NCI-H1092 treated with DMSO at 0.1 percent for 48 hours (cell line): ENCODE results near the gene MCM3AP.
"Not testable (repeated sequence)": the region's sequence is repeated elsewhere in the genome, so short reads cannot be mapped to it uniquely, and the experiment has no call there.

Experiments used
- DNase-seq: peaks from one replicate; lab custom pipeline; 2025; lab: John Stamatoyannopoulos, UW

The MCM3AP gene

GRCh38 chr21:46205166-46205565 lies 80.2 kb downstream of the MCM3AP start:
- DNase-seq, result no peak

DNA sequence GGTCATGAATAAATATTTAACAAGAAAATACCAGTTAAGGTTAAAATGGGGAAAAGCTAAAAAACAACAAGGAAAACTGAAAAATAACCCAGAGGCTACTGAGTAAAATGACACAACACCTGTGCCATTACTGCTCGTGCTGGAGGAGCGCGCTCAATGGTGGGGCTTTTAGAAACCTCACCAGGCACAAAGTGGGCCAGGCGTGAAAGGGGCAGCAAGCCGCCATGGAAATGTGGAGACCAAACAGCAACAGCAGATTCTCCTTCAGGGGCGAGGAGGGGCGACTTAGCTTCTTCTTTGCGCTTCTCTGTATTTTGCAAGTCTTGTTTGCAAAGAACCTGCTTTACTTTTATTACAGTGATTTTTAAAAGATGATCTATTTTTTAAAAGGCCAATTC lies 82.2 kb downstream of the MCM3AP start:
- no peak for DNase-seq

DNA sequence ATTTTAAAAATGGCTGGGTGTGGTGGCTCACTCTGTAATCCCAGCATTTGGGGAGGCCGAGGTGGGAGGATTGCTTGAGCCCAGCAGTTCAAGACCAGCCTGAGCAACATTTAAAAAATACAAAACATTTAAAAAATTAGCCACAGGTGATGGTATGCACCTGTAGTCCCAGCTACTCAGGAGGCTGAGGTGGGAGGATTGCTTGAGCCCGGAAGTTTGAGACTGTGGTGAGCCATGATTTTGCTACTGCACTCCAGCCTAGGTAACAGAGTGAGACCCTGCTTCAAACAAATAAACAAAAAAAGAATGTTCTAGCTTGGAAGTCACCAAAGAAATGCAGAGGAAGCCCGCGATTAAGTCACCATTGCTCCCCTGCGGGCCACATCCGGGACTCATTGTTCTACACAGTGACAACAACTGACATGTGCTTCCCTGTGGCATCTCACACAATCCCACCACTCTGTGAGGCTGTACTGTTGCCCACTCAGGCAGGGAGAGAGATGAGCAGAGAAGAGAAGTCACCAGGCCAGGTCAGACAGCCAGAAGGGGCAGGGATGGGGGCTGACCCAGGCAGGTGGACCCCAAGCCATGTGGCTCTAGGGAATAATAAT lies 82.7 kb downstream of the MCM3AP start:
- DNase-seq, result no peak

DNA sequence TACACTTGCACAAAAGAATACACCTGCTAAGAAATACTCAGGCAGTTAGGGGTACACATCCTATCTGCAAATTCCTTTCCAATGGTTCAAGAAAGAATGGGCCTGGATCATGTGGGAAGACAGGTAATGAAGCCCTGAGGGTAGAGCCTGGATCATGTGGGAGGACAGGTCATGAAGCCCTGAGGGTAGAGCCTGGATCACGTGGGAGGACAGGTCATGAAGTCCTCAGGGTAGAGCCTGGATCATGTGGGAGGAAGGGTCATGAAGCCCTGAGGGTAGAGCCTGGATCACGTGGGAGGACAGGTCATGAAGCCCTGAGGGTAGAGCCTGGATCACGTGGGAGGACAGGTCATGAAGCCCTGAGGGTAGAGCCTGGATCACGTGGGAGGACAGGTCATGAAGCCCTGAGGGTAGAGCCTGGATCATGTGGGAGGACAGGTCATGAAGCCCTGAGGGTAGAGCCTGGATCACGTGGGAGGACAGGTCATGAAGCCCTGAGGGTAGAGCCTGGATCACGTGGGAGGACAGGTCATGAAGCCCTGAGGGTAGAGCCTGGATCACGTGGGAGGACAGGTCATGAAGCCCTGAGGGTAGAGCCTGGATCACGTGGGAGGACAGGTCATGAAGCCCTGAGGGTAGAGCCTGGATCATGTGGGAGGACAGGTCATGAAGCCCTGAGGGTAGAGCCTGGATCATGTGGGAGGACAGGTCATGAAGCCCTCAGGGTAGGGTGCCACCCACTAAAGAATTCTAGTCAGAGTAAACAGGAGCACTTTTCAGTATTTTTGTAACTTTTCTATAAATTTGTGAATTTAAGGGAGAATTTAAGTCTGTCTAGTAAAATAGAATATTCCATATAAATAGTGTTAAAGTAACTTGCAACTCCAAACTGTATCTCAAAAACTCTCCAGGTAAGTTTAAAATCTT lies 84.3 kb downstream of the MCM3AP start:
- DNase-seq, result not testable (repeated sequence)

DNA sequence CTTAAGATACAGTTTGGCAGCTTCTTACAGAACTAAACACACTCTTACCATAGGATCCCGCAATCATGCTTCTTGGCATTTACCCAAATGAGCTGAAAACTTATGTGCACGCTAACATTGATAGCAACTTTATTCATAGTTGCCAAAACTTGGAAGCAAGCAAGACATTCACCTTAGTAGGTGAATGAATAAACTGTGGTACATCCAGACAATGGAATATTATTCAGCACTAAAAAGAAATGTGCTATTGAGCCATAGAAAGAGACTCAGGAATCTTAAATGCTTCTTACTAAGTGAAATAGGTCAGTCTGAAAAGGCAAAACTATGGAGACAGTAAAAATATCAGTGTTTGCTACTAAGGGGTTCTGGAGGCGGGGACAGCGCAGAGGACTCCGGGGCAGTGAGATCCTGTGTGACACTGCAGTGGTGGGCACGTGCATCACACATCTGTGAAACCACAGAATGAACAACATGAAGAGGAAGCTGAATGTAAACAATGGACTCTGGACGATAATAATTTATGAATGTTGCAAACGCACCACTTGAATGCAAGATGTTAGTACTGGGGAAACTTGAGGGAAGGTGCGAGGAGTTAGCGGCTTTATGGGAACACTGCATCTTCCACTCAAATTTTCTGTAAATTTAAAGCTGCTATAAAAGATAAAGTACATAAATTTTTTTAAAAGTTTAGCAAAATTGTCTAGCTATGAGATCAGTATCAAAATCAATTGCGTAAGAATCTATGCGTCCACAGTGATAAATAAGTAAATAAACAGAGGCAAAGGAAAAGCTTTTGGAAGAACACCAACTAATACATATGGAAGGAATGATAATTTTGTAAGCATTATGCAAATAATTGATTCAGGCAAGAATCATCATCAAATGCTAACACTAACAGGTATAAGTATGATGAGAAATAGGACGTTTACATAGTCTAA lies 85.7 kb downstream of the MCM3AP start:
- no peak for DNase-seq

GRCh38 chr21:46196733-46197132 lies 88.7 kb downstream of the MCM3AP start:
- no peak for DNase-seq

GRCh38 chr21:46195595-46196195 lies 89.7 kb downstream of the MCM3AP start:
- DNase-seq, result no peak

- no peak for DNase-seq
Observed at GRCh38 chr21:46194374-46195334, 90.8 kb downstream of the MCM3AP start.

DNA sequence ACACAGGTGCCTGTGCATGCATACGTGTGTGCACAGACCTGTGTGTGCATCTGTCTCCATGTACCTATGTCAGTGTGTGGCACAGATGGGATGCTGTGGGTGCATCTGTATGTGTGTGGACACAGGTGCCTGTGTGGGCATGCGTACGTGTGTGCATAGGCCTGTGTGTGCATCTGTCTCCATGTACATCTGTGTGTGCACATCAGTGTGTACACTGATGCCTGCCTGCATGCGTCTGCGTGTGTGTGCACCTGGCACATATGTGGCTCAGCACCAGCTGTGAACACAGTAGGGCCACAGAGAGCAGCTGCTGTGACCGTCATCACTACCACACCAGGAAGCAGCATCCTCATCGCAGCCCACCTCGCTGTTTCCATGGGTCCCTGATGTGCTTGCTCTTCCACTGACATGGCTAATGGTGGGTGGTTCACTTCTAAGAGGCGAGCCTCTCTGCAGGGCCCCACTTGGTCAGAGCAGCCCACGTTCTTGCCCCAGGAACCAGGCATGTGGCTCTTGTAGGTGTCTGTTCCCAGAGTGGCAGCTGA lies 91.5 kb downstream of the MCM3AP start:
- DNase-seq, result no peak

- DNase-seq, result no peak
Observed at GRCh38 chr21:46191686-46192575, 93.5 kb downstream of the MCM3AP start.

DNA sequence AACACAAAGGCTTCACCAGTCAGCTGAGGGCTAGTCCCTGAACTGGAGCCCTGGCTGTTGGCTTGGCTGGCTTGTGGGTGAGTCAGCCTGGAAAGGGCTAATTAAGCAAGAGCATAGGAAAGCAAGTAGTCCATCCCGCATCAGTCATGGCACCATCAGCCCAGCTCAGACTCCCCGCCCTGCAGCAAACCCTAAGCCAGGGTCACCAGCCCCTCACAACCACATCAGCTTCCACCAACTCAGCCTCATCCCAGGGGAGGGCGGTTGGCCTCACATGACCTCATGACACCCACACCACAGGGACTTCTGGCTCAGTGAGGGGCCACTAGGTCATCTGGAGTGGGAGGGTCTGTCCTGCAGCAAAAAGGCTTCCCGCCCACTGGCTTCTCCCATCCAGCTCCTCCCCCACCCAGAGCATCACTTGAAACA lies 94.1 kb downstream of the MCM3AP start:
- no peak for DNase-seq

DNA sequence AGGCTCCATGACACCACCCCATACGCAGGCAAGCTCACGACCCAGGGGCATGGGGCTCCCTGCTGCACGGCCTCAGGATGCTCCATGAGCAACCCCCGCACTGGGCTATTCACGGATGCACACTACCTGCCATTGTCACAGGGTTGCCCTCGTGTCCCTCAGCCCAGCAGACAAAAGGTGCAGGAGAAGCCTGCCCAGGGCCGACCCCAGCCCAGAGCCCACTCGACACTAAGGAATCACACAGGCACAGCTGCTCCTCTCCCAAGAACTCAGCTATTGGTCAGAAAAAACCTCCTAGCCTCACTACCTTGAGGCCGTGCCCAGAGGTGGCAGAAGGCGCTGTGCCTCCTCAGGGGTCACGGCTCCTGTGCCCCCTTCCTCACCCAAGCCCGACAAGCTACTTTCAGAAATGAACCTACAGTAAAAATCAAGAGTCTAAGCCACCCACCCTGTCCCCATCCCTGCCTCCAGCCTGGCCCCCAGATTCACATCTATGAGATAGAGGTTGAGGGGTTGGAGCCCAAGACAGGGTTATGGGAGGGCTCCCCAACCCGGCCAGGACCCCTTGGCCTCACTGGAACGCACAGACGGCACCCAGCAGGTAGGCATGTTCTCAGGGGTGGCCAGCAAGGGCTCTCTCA lies 94.8 kb downstream of the MCM3AP start:
- no peak for DNase-seq

- DNase-seq, result no peak
Observed at GRCh38 chr21:46189959-46190490, 95.4 kb downstream of the MCM3AP start.

DNA sequence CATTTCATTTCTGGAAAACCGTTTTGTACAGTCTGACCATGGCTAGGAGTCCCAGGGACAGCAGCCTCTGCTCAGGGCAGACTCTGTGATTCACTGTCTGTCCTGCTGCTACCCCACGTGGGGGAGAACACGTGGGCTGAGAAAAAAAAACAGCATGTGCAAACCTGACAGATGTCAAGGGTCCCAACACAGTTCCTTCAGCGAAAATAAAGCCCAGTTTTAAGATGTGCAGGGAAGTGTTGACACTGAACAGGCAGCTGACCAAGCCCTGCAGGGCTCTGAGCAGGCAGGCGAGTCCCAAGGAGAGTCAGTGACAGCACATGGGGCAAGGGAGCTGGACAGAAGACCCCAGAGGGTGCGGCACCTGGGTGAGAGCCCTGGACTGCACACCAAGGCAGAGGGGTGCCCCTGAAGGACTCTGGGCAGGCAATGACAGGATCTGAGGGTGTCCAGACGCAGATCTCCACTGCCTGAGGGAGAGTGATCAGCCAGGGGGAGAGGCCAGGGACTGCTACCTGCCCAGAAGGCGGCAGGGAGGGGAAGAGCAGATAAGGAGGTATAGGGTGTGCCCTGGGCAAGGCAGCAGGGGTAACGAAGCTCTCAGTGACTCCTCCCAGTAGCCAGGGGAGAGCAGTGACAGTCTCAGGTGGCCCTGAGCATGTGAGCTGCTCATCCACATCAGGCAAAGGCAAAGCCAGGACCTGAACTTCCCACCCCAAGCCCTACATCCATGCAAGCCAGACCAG lies 96.0 kb downstream of the MCM3AP start:
- no peak for DNase-seq

GRCh38 chr21:46188226-46189212 lies 96.9 kb downstream of the MCM3AP start:
- DNase-seq, result no peak

DNA sequence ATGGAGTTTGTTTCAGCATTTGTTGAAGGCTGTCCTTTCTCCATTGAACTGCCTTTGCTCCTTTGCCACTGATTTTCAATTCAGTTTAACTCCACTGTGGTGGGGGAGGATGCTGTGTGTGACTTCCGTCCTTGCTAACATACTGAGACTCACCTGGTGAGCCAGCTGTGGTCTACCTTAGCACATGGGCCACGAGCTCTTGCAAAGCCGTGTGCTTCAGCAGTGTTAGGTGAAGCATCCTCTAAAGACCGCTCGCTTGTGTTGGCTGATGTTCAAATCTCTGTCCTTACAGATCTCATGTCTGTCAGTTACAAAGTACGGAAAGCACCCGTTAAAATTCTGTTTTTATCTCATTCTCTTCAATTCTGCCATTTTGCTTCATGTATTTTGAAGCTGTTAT lies 97.6 kb downstream of the MCM3AP start:
- no peak for DNase-seq

GRCh38 chr21:46187261-46187660 lies 98.2 kb downstream of the MCM3AP start:
- DNase-seq, result no peak
